ENCODE measurements around the gene NUDT14.

The NUDT14 gene

DNA sequence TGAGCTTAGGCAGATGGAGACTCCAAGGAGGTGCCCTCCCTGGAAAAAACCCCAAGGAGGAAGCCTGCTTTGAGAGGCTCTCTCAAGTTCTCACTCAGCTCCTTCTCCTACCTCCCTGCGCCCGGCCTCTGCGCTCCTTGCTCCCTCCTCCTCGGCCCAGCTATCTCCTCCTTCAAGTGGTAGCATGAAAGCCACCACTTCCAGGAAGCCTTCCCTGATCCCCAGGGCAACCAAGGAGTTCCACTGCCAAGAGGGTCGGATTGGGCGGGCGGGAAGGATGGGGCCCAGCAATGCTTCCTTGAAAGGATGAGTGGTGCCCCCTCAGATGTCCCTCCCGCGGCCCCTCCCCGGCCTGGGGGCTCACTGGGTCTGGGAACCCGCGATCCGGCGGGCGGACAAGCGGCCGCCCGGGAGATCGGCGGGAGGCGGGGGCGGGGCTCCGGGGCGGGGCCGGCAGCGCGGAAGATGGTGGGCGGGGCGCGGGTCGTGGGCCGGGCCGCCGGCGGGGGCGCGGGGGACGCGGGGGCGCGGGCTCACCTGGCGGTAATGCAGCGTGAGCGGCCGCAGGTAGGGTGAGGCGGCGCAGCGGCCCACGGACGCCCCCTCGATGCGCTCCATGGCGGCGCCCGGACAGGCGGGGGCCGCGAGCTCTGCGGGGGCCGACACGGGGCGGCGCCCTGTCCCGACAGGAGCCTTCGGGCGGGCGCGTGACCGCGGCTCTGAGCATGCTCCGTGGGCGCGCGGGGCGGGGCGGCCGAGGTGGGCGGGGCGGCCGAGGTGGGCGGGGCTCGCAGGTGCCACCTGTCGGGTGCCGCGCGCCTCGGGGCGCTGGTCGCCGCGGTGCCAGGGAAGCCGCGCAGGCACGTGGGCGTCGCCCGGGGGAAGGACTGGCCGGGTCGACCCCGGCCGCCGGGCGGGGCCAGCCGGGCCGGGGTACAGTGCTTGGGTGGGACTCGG, at the start of gene NUDT14:
Gene NUDT14 (minus strand): TSS at position 721 of the 957 bp plus-strand sequence. CDS start 103 bp downstream, at position 618.
- DNase-seq (ENCODE audit: low spot score): no peak

DNA sequence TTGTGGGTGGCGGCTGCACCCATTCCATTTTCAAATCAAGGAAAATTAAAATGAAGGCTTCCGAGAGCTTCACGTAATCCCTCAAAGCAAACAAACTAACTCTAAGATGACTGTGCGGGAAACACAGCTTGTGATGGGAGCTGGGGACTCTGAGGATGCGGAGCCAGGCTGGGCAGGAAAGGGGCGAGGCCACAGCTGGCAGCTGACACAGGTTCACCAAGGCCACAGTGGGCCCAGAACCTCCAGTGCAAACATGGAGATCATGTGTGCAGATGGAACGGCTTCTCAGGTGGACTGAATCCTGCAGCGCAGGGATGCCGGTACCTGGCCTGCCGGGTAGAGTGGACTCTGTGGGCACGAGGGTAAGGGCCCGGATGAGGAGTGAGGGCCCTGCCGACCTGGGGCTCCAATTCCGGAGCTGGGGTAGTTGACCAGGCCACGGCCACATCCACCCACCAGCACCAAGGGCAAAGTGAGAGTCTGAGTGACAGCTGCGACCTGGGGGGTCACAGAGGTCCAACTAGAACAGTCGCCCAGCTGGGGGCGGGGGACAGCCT, 48.1 kb upstream of the NUDT14 start:
- DNase-seq (ENCODE audit: low spot score): no peak

DNA sequence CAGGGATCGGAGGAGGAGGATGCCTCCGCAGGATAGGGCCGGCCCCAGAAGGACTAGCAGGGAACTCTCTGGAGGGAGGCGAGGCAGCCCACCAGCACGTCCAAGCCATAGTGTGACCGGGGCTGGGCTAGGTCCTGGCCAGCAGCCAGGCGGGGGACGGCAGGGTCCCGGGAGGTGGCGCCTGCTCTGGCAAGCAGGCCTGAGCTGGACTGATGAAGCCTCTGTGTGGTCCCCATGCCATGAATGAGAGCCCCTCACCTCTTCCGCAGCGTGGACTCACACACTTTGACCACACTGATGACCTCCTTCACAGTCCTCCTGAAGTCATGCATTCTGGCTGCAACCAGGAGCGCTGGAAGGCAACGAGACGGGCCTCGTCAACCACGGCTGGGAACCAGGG, 47.5 kb upstream of the NUDT14 start:
- no peak for DNase-seq (ENCODE audit: low spot score)

DNA sequence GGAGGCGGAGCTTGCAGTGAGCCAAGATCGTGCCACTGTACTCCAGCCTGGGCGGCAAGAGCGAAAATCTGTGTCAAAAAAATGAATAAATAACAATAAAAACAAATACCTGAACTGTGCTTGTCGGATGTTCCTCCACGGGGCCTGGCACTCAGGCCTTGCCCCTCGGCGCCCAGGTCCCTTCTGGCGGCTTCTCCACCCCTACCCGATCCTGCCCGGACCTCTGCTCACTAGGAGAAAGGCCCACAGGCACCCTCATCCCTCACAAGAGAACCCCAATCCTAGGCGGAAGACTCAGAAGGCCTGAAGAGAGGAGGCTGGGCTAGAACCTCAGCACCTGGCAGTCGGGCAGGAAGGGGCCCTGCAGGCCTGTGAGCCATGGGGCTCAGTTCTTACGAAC, 46.2 kb upstream of the NUDT14 start:
- no peak for DNase-seq (ENCODE audit: low spot score)

DNA sequence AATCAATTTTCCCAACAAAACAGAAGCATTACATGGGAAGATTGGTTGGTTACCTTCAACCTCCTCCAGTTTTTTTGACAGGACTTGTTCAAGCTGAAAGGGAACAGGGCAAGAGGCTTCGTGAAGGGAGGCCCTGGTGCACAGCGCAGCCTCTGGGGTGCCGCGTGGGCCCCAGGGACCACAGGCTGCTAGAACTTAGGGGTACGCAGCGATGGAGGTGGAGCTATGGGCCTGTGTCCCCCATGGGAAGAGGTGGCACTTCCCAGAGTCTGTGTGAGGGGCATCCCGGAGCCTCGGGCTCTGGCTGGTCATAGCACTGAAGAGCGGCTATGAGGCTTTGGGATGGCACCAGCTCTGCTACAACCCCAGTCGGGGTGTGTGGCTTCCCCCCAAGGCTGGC, 45.1 kb upstream of the NUDT14 start:
- DNase-seq (ENCODE audit: low spot score): no peak

DNA sequence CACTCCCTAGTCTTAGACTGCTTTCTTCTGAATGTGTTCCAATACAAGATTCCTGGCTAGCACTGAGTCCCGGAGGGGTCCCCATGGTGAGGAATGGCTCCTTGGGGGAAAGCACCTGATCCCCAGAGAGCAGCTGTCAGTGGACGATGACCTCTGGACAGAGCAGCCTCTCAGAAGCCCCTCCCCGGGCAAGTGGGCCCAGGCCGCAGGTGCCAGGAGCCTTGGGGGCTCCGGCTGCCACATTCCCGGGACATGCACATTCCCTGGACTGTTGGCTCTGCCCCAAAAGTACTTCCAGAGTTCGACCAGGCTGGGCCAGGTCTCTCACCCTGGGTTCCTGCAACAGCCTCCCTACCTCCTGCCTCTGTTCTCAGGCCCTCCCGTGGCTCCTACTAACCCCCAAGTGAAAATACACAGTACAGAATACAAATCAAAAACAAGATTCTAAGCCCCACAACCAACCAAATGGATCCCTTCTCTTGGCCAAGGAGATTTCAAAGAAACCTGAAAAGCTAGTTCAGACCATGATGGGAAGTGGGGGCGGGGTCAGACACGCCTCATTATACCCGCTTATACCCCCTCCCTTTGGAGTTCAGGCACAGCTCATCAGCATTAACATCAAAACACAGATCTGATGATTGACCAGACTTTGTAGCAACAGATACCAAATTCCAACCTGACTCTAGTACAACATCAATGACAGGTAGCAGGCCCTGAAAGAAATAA, 43.9 kb upstream of the NUDT14 start:
- no peak for DNase-seq (ENCODE audit: low spot score)

DNA sequence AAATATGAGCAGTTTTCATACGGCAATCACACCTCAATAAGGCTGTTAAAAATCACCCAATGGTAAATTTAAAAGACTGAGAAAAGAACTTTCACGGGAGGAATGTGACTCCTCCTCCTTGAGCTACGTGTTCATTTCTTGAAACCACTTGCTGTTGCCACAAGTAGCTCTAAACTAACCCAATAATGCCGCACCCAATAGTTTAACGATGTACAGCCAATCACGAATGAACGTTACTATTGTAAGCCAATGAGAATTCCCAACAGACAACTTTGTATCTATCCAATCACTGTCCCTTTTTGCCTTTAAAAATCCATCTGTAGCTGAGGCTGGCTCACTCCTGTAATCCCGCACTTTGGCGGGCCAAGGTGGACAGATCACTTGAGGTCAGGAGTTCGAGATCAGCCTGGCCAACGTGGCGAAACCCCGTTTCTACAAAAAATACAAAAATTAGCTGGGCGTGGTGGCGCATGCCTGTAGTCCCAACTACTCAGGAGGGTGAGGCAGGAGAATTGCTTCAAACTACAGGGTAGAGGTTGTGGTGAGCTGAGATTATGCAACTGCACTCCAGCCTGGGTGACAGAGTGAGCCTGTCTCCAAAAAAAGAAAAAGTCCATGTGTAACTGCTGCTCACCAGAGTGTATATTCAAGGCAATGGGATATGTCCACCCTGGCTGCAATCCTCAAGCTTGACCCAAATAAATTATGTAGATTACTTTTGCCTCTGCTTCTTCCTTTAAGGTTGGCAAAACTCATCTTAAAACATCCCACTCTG, 42.8 kb upstream of the NUDT14 start:
- no peak for DNase-seq (ENCODE audit: low spot score)

DNA sequence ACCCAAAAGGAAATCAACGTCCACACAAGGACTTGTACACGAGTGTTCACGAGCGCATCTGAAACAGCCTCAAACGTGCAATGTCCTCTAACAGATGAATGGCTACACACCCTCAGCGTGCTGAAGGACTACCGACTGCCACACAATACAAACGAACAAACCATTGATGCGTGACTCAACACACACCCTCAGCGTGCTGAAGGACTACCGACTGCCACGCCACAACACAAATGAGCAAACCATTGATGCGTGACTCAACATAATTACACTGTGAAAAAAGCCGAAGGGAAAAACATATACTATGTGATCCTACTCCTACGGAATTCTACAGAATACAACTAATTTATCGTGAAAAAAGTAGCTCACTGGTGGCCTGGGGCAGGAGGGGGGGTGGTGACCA, 42.1 kb upstream of the NUDT14 start:
- DNase-seq (ENCODE audit: low spot score): no peak

DNA sequence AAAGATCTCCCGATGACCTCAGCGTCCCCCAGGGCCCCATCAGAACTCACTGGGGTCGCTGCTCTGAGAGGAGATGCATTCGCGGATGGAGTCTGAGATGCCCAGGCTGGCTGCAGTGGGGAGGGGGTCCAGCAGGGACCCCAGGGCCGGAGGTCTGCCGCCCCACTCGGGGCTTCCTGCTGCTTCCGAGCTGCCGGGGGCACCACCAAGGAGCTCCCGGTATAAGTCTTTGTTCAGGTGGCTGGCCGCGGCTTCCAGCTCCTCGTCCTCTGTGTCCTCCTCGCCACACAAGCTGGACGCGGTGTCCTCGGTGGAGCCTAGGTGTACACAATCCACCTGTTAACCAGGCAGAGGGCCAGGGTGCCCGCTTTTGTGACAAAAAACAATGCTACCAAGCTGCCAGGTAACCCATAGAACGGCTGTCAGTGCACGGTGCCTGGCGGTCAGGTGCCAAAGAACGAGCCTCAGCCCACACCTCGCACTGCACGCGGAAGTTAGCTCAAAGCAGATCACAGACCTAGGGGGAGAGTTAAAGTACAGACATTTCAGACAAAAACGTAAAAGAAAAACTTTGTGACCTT, 40.6 kb upstream of the NUDT14 start:
- DNase-seq (ENCODE audit: low spot score): no peak

DNA sequence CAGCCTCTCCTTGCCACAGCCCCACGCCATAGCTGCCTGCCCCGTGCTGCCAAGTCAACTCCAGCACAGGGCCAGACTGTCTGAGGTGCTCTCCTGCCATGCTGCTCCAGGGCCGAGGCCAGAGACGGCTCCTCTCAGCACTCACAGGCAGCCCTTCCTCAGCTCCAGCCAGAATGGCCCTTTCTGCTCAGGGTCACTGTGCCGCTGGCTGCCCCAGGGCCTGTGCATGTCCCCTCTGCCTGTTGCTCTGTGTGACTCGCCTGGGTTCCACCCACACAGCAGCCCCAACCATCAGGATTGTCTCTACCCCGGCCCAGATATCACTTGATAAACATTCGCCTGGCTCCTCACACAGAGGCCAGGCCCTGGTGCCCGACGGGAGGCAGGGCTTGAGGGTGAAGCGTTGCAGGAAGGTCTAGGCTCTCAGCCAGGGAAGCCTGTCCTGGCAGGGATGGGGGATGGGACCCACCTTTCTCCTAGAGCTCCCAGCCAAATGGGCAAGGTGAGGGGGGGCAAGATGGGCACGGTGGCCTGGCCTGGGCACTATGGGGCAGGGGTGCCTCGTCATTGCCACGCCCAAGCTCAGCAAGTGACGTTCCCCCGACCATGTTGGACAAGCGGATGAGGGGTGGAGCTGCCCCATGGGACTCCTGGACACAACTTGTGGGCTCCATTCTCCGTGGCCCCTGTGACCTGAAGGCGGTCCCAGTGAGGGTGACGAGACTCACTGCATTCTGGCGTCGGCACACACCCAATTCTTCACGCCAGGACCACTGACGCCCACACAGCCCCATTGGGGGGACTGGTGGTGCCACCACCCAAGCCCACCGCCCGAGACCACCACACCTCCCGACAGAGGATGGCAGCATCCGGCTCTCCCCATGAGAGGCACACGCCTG, 39.8 kb upstream of the NUDT14 start:
- no peak for DNase-seq (ENCODE audit: low spot score)

DNA sequence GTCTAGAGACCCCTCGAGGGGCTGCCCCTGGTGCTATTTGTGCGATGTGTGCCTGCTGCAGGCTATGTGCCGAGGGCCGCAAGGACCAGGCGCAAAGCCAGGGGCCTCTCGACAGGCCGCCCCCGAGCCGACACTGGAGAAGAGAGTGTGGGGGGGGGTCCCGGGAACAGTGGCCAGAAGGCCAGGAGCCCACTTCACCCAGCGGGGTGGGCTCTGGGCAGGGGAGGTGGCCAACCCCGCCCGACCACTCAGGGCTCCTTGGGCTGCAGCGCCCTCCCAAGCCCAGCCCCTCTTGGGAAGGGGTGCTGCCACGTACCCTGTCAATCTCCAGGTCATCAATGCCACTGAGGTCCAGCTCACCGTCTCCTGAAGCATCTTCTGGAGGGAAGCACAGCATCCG, 38.6 kb upstream of the NUDT14 start:
- DNase-seq (ENCODE audit: low spot score): no peak

DNA sequence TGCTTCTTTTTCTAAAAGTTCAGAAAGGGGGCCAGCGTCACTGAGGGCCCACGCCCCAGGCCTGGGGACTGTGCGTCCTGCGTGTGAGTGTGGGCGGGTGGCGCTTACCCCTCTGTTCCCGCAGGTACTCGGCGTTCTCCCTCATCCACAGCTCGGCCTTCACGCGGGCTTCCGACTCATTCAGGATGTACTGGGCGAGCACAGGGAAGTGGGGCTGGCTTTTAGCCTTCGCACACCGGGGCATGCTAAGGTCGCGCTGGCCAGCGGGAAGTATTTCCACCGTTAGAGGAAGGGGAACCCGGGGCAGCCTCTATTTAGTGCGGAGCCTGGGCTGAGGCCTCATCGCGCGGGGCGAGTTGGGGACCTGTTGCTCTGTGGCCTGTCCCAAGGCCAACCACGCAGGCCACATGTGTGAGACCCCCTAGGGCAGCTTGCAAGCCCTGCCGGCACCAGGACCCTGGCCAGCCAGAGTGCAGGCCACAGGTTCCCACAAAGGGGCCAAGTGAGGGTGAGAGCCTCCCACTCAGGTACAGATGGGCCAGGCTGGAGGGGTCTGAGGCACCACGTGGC, 38.0 kb upstream of the NUDT14 start:
- DNase-seq (ENCODE audit: low spot score): no peak

DNA sequence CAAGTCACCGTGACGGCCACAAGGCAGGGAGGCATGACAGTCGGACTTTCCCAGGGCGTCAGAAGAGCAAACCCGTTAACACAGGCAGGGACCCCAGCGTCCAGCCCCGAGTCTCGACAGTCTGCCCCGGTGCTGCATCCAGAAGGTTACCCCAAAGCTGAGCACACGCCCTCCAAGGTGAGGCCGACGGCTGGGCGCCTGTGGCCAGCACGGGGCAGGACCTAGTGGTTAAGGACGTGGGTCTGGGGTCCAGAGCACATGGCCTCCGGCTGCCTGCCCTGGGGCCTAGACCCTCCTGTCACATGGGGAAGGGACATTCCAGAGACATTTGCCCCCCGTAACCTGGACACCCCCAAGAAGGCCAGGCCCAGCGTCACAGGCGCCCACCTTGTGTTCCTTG, 37.5 kb upstream of the NUDT14 start:
- DNase-seq (ENCODE audit: low spot score): no peak

DNA sequence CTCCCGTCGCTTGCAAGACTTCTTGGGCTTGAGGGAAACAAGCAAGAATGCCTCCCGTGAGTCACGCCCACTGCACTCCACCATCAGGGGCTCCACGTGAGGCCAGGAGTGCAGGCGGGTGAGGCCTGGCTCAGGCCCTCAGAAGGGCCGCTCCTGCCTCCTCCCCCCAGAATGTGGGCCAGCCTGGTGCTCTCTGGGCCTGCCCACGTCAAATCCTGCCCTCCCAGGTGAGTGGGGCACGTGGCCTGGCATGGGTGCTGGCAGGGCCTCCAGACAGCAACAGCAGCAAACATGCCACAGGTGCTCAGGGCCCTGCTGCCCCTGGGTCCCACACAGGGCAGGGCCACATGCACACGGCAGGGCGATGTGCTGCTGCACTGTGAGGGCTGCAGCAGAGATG, 36.7 kb upstream of the NUDT14 start:
- no peak for DNase-seq (ENCODE audit: low spot score)

DNA sequence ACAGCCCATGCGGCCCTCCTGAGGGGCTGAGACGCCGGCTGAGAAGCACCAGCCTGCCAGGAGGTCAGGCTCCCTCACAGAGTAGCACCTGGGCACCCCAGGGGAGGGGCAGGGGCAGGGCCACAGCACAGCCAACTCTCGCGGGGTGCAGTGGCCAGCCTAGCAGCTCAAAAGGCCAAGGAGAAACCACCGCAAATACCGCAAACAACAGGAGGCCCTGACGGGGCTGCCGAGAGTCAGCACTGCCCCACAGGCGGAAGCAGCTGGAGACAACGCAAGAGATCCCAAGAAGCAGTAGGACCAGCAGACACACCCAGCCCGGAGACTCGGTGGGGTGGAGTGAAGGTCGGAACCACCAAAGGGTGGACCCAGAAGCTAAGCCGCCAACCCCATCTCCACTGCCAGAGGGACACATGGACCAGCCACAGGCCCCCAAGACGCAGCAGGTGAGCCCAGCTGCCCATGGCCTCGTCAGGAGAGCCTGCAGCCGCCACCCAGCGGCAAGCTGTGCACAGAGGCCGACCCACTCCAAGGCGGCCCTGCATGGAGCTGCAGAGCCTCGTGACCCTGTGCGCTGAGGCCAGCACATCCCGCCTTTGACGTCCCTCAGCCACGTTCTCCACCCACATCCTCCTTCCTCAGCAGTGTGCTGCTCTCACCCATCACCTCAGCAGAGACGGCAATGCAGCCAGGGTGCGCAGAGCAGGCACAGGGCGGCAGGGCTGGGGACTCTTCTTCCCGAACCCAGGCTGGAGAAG, 35.6 kb upstream of the NUDT14 start:
- no peak for DNase-seq (ENCODE audit: low spot score)

DNA sequence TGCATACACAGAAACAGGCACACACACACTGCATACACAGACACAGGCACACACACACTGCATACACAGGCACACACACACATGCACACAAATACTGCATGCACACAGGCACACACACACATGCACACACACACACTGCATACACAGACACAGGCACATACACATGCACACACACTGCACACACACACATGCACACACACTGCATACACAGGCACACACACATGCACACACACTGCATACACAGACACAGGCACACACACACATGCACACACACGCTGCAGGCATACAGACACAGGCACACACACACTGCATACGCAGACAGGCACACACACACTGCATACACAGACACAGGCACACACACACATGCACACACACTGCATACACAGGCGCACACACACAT, 34.5 kb upstream of the NUDT14 start:
- DNase-seq (ENCODE audit: low spot score): no peak

DNA sequence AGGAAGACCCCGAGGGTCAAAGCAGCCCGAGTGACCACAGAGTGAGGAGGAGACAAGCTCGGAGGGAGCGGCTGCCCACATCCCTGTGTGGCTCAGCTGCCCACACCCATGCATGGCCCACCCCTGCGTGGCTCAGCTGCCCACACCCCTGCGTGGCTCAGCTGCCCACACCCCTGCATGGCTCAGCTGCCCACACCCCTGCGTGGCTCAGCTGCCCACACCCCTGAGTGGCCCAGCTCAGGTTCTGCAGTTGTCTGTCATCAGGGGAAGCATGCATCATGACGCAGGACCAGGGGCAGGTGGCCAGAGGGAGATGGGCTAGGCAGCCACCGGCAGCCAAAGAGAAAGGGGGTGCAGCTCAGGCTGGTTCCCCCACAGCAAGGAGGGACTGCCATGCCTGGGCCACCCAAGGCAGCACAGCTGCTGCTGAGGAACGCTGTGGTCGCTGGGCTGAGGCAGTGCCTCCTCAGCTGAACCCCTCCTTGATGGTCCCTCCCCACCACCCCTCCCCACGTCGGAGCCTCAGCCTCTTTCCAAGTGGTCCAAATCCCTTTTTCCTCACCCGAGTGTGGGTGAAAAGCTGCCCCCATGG, 33.3 kb upstream of the NUDT14 start:
- DNase-seq (ENCODE audit: low spot score): no peak

DNA sequence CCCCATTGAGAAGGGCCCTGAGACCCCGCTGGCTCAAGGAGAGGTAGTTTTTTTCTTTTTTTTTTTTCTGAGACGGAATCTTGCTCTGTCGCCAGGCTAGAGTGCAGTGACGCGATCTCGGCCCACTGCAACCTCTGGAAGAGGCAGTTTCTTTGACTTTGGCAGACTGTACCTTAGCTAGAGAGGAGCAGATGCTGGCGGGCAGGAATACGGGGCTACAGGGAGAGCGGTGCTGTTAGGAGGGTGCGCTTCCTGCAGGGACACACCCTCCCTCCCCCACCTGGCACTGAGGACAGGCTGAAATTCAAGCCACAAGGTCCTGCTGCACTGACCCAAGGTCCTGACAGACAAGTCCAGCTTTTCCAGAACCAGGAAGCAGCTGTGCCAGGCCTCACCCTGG, 32.2 kb upstream of the NUDT14 start:
- no peak for DNase-seq (ENCODE audit: low spot score)
